Activated B cell treated with CpG ODN at 0.5 μM for 24 hours (primary cell): ENCODE measurements around the gene SHC3. TPM values are rescaled to one million over a fixed set of nuclear protein-coding genes. Genes with fewer than 3 reads are reported as not detected.

Source experiments
- ATAC-seq: fragments of 200-7000 bp; cut with Tn5 transposase; one replicate; pipeline ENCODE4 v1.10.0; 2021; ENCODE audit warnings: low read depth, mild to moderate bottlenecking, moderate library complexity
- CTCF ChIA-PET: fragments of 350-600 bp; sonication (Branson Sonifier 250); formaldehyde crosslinking; loops from one replicate; lab custom pipeline; 2021; ENCODE audit warnings: antibody characterized with exemption; lab: Charles Lee
- POLR2A ChIA-PET: fragments of 350-600 bp; sonication (Branson Sonifier 250); formaldehyde crosslinking; loops from one replicate; lab custom pipeline; 2021; ENCODE audit warnings: antibody characterized with exemption; lab: Charles Lee
- DNase-seq: peaks from one replicate; pipeline ENCODE4 v3.0.0; 2022
- H3K27ac Mint-ChIP-seq: one replicate; pipeline ENCODE4 v1.8.0; 2020; ENCODE audit warnings: mixed read lengths
- H3K27me3 Mint-ChIP-seq: one replicate; pipeline ENCODE4 v1.8.0; 2021; ENCODE audit warnings: mixed read lengths
- H3K36me3 Mint-ChIP-seq: one replicate; pipeline ENCODE4 v1.8.0; 2021; ENCODE audit warnings: low read depth, mixed read lengths
- H3K4me1 Mint-ChIP-seq: one replicate; pipeline ENCODE4 v1.8.0; 2021; ENCODE audit warnings: mixed read lengths
- H3K4me3 Mint-ChIP-seq: one replicate; pipeline ENCODE4 v1.8.0; 2020; ENCODE audit warnings: mild to moderate bottlenecking, mixed read lengths
- H3K9me3 Mint-ChIP-seq: one replicate; pipeline ENCODE4 v1.8.0; 2020; ENCODE audit warnings: mixed read lengths
- CTCF ChIP-seq: fragments of 200-600 bp; IDR thresholded peaks from one replicate; pipeline ENCODE4 v1.8.0; 2022; ENCODE audit warnings: antibody characterized with exemption, mild to moderate bottlenecking
- intact Hi-C: fragments of 100-400 bp; cut with micrococcal nuclease; formaldehyde crosslinking; loops from one replicate; pipeline ENCODE4 v1.15.1; 2024
- total RNA-seq: library from RNA; stranded (reverse); gene quantifications from 2 replicates; pipeline ENCODE4 v1.2.3, GENCODE V29; 2022

The SHC3 gene
- total RNA-seq, 1 donor from 2014 or later: not detected

- no peaks in the 10 kb centered on the region for H3K4me1 Mint-ChIP-seq
- no peak for TF ChIP-seq CTCF
- no peak for ATAC-seq
- H3K27ac Mint-ChIP-seq: no peak overlapping the region
- ChIA-PET POLR2A (no interaction called here), CTCF (no interaction called here)
- peaks cover 6% of the 10 kb centered on the region for H3K27me3 Mint-ChIP-seq
- peaks cover 4% of the 10 kb centered on the region for H3K9me3 Mint-ChIP-seq
- no peaks in the 10 kb centered on the region for H3K36me3 Mint-ChIP-seq
- H3K4me3 Mint-ChIP-seq: no peak overlapping the region
- intact Hi-C loops: no loop called here
- DNase-seq: no peak
These were observed 66.4 kb downstream of the SHC3 start for GRCh38 chr9:89112243-89112642.

- Mint-ChIP-seq H3K36me3 (no peaks in the 10 kb centered on the region), H3K4me3 (no peak overlapping the region), H3K9me3 (peaks cover 4% of the 10 kb centered on the region), H3K27ac (no peak overlapping the region), H3K4me1 (no peaks in the 10 kb centered on the region), H3K27me3 (peaks cover 9% of the 10 kb centered on the region)
- CTCF ChIA-PET: no interaction called here
- DNase-seq (no peak), ATAC-seq (no peak)
- TF ChIP-seq CTCF: no peak
- POLR2A ChIA-PET: no interaction called here
- intact Hi-C loops: no loop called here
These were observed 69.0 kb downstream of the SHC3 start for GRCh38 chr9:89109666-89110065.

GRCh38 chr9:89107406-89107805 lies 71.2 kb downstream of the SHC3 start:
- no peaks in the 10 kb centered on the region for H3K36me3 Mint-ChIP-seq

GRCh38 chr9:89106224-89106851 lies 72.3 kb downstream of the SHC3 start:
- DNase-seq (no peak), ATAC-seq (no peak)
- H3K27ac Mint-ChIP-seq: no peak overlapping the region
- ChIA-PET POLR2A (no interaction called here), CTCF (no interaction called here)
- H3K36me3 Mint-ChIP-seq: no peaks in the 10 kb centered on the region
- no peak overlapping the region for H3K4me3 Mint-ChIP-seq
- H3K27me3 Mint-ChIP-seq: peaks cover 13% of the 10 kb centered on the region
- no peaks in the 10 kb centered on the region for H3K4me1 Mint-ChIP-seq
- no peak for TF ChIP-seq CTCF
- intact Hi-C loops: no loop called here
- H3K9me3 Mint-ChIP-seq: peaks cover 3% of the 10 kb centered on the region

More at GRCh38 chr9:89107406-89107805, 71.2 kb downstream of the SHC3 start:
- H3K4me1 Mint-ChIP-seq: no peaks in the 10 kb centered on the region
- no peak for DNase-seq
- ChIA-PET POLR2A (no interaction called here), CTCF (no interaction called here)
- TF ChIP-seq CTCF: no peak
- intact Hi-C loops: no loop called here
- H3K9me3 Mint-ChIP-seq: peaks cover 3% of the 10 kb centered on the region
- no peak overlapping the region for H3K27ac Mint-ChIP-seq
- peaks cover 13% of the 10 kb centered on the region for H3K27me3 Mint-ChIP-seq
- ATAC-seq: no peak
- H3K4me3 Mint-ChIP-seq: no peak overlapping the region

- intact Hi-C loops: no loop called here
- POLR2A ChIA-PET: no interaction called here
- H3K27ac Mint-ChIP-seq: no peak overlapping the region
- no peaks in the 10 kb centered on the region for H3K4me1 Mint-ChIP-seq
- H3K9me3 Mint-ChIP-seq: peaks cover 3% of the 10 kb centered on the region
- ATAC-seq (no peak), DNase-seq (no peak)
- no peak for TF ChIP-seq CTCF
- H3K27me3 Mint-ChIP-seq: peaks cover 13% of the 10 kb centered on the region
- CTCF ChIA-PET: no interaction called here
- H3K4me3 Mint-ChIP-seq: no peak overlapping the region
- H3K36me3 Mint-ChIP-seq: no peaks in the 10 kb centered on the region
These were observed 73.8 kb downstream of the SHC3 start for GRCh38 chr9:89104821-89105220.
